Body of pancreas (tissue), 4 donors: Measurements from ENCODE around the gene BNIPL. TPM values are rescaled to one million over a fixed set of nuclear protein-coding genes. Genes with fewer than 3 reads are reported as not detected.
A peak's percentile ranks its signal among the peaks of the same experiment; 100 is the strongest.

ENCODE experiments used
- ATAC-seq: fragments of 150-250 bp; one replicate; pipeline ENCODE4 v1.9.1; 2016
- DNase-seq, 4 donors: peaks; one replicate each; pipeline ENCODE4 v3.0.0-alpha.2; 2019
- H3K27ac ChIP-seq, 4 donors: fragments of 200-600 bp; sonication (generic); 1 replicate in 3 of 4; 2 replicates in 1 of 4; pipeline versions ENCODE4 v1.5.1 to v1.6.1; 2016 to 2019; ENCODE audit warnings: mild to moderate bottlenecking in 1 of 4, mixed read lengths in 1 of 4, moderate library complexity in 1 of 4
- H3K27me3 ChIP-seq, 2 donors: fragments of 200-600 bp; sonication (generic); one replicate each; pipeline ENCODE4 v1.6.0; 2016; ENCODE audit warnings: mild to moderate bottlenecking in 1 of 2
- H3K36me3 ChIP-seq, 2 donors: fragments of 200-600 bp; sonication (generic); replicated peaks in 1 of 2; 2 replicates each; pipeline ENCODE4 v1.5.1; 2016; ENCODE audit warnings: low read depth in 2 of 2; ENCODE audit not compliant: insufficient read depth in 1 of 2
- H3K4me1 ChIP-seq: fragments of 200-600 bp; sonication (generic); one replicate; pipeline ENCODE4 v1.6.0; 2016
- H3K4me3 ChIP-seq, 2 donors: fragments of 200-600 bp; sonication (generic); 1 replicate in 1 of 2; 2 replicates in 1 of 2; pipeline ENCODE4 v1.5.1; 2016 to 2019
- H3K9me3 ChIP-seq, 3 donors: fragments of 200-600 bp; sonication (generic); 1 replicate in 2 of 3; 2 replicates in 1 of 3; pipeline ENCODE4 v1.5.1; 2016
- CTCF ChIP-seq, 7 experiments: fragments of 450-650 bp in 4 of 7; fragments of 200-600 bp in 3 of 7; sonication (generic) in 3 of 7; IDR thresholded peaks; one replicate each; pipeline ENCODE4 v1.5.1; 2016 to 2019; ENCODE audit warnings: antibody characterized with exemption in 7 of 7
- POLR2A ChIP-seq, 3 donors: fragments of 450-650 bp; IDR thresholded peaks; one replicate each; pipeline ENCODE4 v1.6.1; 2016; ENCODE audit warnings: antibody characterized with exemption in 3 of 3, mild to moderate bottlenecking in 2 of 3
- WGBS, 2 donors: methylation state at CpG; one replicate each; pipeline ENCODE4 v1.1.5; 2017; 5-methylcytosine and 5-hydroxymethylcytosine counted together
- intact Hi-C: fragments of 100-400 bp; cut with DNase I; formaldehyde crosslinking; loops from one replicate; pipeline ENCODE4 v1.15.1; 2023
- small RNA-seq: library from RNA; depleted of rRNA; stranded (forward); fragments of <200 nt; gene quantifications from one replicate; pipeline ENCODE3, GENCODE V24; 2016
- total RNA-seq, 2 donors: library from RNA; depleted of rRNA; stranded (reverse); fragments of >200 nt; gene quantifications; one replicate each; pipeline ENCODE4 v1.1.0, GENCODE V29; 2016

The BNIPL gene
- total RNA-seq, 2 donors from 2014 or later = 0.26 TPM; not detected in 1

DNA sequence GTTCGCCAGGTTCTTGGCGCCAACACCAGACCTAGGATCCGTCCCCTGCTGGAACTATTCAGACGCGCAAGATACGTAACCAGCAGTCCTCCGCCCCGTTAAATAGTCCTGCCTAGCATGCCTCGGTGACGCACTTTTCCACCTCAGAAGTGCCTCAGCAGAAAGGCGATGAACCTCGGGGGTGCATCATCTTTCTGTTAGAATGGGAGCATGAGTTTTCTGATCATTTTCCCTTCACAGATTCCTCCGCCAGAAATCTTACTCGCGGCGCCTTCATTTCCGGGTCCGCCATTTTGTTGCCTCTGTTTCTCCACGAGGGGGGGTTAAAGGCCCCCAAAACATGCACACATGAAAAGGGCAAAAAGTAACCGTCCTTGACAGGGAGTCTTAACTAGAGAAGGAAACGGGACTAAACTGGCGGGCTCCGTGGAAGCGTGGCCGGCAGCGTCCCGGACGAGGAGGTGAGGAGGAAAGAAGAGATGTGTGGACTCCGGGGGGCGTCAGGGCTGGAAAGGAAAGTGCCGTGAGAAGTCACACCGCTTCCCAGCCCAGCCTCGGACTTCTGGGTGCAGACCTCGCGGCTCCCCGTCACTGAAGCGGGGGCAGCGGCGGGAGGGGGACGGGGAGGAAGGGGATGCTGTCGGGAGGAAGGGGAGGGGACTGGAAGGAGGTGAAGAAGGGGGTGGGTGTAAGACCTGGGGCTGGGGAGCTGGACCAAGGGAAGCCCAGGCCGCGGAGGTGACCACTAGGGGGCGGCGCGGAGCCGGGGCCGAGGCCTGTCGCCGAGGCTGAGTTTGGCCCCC, 34.3 kb downstream of the BNIPL start, which contains the start of gene GABPB2:
Gene GABPB2, plus strand, starts transcription at position 288 of the 803 bp plus-strand sequence. CDS start 17,429 bp downstream, outside the sequence.
- peak; percentile 93 for ATAC-seq
- Histone ChIP-seq H3K4me1 (peaks cover 15% of the 10 kb centered on the region), H3K9me3 (no peaks in the 10 kb centered on the region), H3K4me3 (peak within 1 kb of the TSS; percentile 57 to 75), H3K27ac (peak within 1 kb of the TSS; percentile 95 to 98 (median 97)), H3K36me3 (no peaks in the 10 kb centered on the region), H3K27me3 (no peaks in the 10 kb centered on the region)
- WGBS, 2 donors = 0% methylated on average over 26 to 48 of the region's 50 CpGs
- intact Hi-C loops = no loop called here
- peak; percentile 91 to 94 (median 92) for DNase-seq
- peak; percentile 85 to 93 (median 91) for TF ChIP-seq CTCF (IDR thresholded peaks at IDR 0.05)
- peak; percentile 61 to 90 (median 83) for TF ChIP-seq POLR2A (IDR thresholded peaks at IDR 0.05)

GRCh38 chr1:151072224-151072623, 35.8 kb downstream of the BNIPL start:
- H3K36me3 ChIP-seq = no peaks in the 10 kb centered on the region
- H3K9me3 ChIP-seq = no peaks in the 10 kb centered on the region
- DNase-seq = no peak
- peak overlapping the region in 1 of 4 donors; percentile 96 for H3K27ac ChIP-seq
- intact Hi-C loops = no loop called here
- no peaks in the 10 kb centered on the region for H3K27me3 ChIP-seq
- no peak for TF ChIP-seq POLR2A (IDR thresholded peaks at IDR 0.05)
- no peak for TF ChIP-seq CTCF (IDR thresholded peaks at IDR 0.05)
- H3K4me1 ChIP-seq = peaks cover 15% of the 10 kb centered on the region
- H3K4me3 ChIP-seq = no peak overlapping the region
- 84 to 88% methylated on average over 13 of the region's 13 CpGs for WGBS, 2 donors
- ATAC-seq = no peak

DNA sequence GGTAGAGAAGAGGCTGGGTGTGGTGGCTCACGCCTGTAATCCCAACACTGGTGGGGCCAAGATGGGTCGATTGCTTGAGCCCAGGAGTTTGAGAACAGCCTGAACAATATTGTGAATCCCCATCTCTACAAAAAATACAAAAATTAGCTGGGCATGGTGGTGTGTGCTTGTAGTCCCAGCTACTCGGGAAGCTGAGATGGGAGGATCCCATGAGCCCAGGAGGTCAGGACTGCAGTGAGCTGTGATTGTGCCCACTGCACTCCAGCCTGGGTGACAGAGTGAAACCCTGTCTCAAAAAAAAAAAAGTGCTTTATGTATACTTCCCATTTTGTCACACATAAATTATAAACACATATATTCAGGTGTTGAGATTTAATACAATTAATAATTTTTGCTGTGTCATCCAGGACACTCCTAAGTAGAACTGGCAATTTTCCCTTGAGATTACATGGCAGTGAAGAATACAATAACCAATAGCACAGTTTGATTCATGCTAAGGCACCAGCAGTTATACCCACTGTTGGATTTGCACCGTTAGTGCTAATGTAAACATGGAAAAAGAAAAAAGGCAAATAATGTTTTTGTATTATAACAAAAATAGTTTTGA, 49.7 kb downstream of the BNIPL start:
- H3K36me3 ChIP-seq = no peaks in the 10 kb centered on the region
- H3K4me1 ChIP-seq = no peaks in the 10 kb centered on the region
- no peaks in the 10 kb centered on the region for H3K27me3 ChIP-seq
- H3K9me3 ChIP-seq = no peaks in the 10 kb centered on the region
- no peak for TF ChIP-seq CTCF (IDR thresholded peaks at IDR 0.05)
- TF ChIP-seq POLR2A (IDR thresholded peaks at IDR 0.05) = no peak
- WGBS, 2 donors = 61 to 75% methylated on average over 4 of the region's 4 CpGs
- H3K27ac ChIP-seq = no peak overlapping the region
- no peak overlapping the region for H3K4me3 ChIP-seq
- DNase-seq (no peak), ATAC-seq (no peak)
- intact Hi-C loops = no loop called here

Small RNA genes lying within 50 kb of the gene (small RNA-seq; reads per million reads assigned to genes)
- not detected for gene RNU6-884P

Other genes starting within 250 kb of the BNIPL start
- gene CTSK, start 228.3 kb upstream of the BNIPL start, total RNA-seq = 10 to 100 TPM; 11.9 to 18.4 TPM
- gene ARNT, start 160.0 kb upstream of the BNIPL start, total RNA-seq = 10 to 100 TPM; 20.4 to 27.8 TPM
- not detected for gene CTXND2, start 149.4 kb upstream of the BNIPL start, total RNA-seq
- gene SETDB1, start 110.2 kb upstream of the BNIPL start, total RNA-seq = 10 to 100 TPM; 26.5 to 45.2 TPM
- 10 to 100 TPM; 70.9 to 84.8 TPM for gene CERS2, start 61.8 kb upstream of the BNIPL start, total RNA-seq
- 10 to 100 TPM; 17.4 to 33.3 TPM for gene ANXA9, start 54.3 kb upstream of the BNIPL start, total RNA-seq
- 10 to 100 TPM; 36.3 to 39.2 TPM for gene MINDY1, start 29.7 kb upstream of the BNIPL start, total RNA-seq
- gene PRUNE1, start 28.1 kb upstream of the BNIPL start, total RNA-seq = 10 to 100 TPM; 15.8 to 19.4 TPM
- 1 to 10 TPM; 5.7 to 6.9 TPM for gene C1orf56, start 11.2 kb downstream of the BNIPL start, total RNA-seq
- 10 to 100 TPM; 40.2 to 43.8 TPM for gene CDC42SE1, start 23.0 kb downstream of the BNIPL start, total RNA-seq
- gene MLLT11, start 23.8 kb downstream of the BNIPL start, total RNA-seq = 1 to 10 TPM in 1 of 2 donors, under 1 TPM in 1; 0.26 to 1.6 TPM
- gene GABPB2, start 34.2 kb downstream of the BNIPL start, total RNA-seq = 1 to 10 TPM; 4.3 to 9.1 TPM
- 1 to 10 TPM; 3.6 to 5.3 TPM for gene SEMA6C, start 110.0 kb downstream of the BNIPL start, total RNA-seq
- 1 to 10 TPM in 1 of 2 donors, under 1 TPM in 1; 0.99 to 1.6 TPM for gene TNFAIP8L2, start 120.1 kb downstream of the BNIPL start, total RNA-seq
- 1 to 10 TPM; 6.7 to 9.6 TPM for gene LYSMD1, start 129.3 kb downstream of the BNIPL start, total RNA-seq
- gene SCNM1, start 129.6 kb downstream of the BNIPL start, total RNA-seq = 10 to 100 TPM; 16.2 to 28.0 TPM
- 1 to 10 TPM in 1 of 2 donors, not detected in 1; 3.0 TPM for gene TMOD4, start 139.4 kb downstream of the BNIPL start, total RNA-seq
- gene VPS72, start 153.6 kb downstream of the BNIPL start, total RNA-seq = 10 to 100 TPM in 1 of 2 donors, 1 to 10 TPM in 1; 6.9 to 19.2 TPM
- gene PIP5K1A, start 162.0 kb downstream of the BNIPL start, total RNA-seq = 10 to 100 TPM; 19.5 to 51.4 TPM
- 10 to 100 TPM; 70.2 to 73.4 TPM for gene PSMD4, start 218.1 kb downstream of the BNIPL start, total RNA-seq
- gene ZNF687, start 245.7 kb downstream of the BNIPL start, total RNA-seq = 10 to 100 TPM; 15.0 to 24.4 TPM